Measurements from ENCODE around the gene ADCY4.

- TF ChIP-seq CTCF (IDR thresholded peaks at IDR 0.05) (no peak), EP300 (IDR thresholded peaks at IDR 0.05) (no peak), POLR2AphosphoS5 (IDR thresholded peaks at IDR 0.05) (no peak), POLR2A (IDR thresholded peaks at IDR 0.05) (no peak)
These were observed 44.4 kb upstream of the ADCY4 start for GRCh38 chr14:24378981-24379906.

Measured in gastroesophageal sphincter (tissue), 3 donors.